Smooth muscle cell (in vitro differentiated cells): ENCODE measurements around the gene PHETA1. TPM values are rescaled to one million over a fixed set of nuclear protein-coding genes. Genes with fewer than 3 reads are reported as not detected.
"Not testable (repeated sequence)": the region's sequence is repeated elsewhere in the genome, so short reads cannot be mapped to it uniquely, and the experiment has no call there.

Experiments used
- DNase-seq: peaks from one replicate; lab custom pipeline; 2025; ENCODE audit not compliant: unreplicated experiment; lab: John Stamatoyannopoulos, UW
- H2AFZ ChIP-seq: fragments of 200-600 bp; sonication (generic); 2 replicates; pipeline ENCODE4 v1.6.0; 2016; ENCODE audit warnings: antibody characterized with exemption, low read depth, mild to moderate bottlenecking
- H3F3A ChIP-seq: fragments of 200-600 bp; sonication (generic); 2 replicates; pipeline ENCODE4 v1.6.0; 2017; ENCODE audit warnings: antibody characterized with exemption, low read depth
- H3K27ac ChIP-seq: fragments of 200-600 bp; sonication (generic); 2 replicates; pipeline ENCODE4 v1.5.1; 2016; ENCODE audit warnings: low read depth, mild to moderate bottlenecking
- H3K27me3 ChIP-seq: fragments of 200-600 bp; sonication (generic); 2 replicates; pipeline ENCODE4 v1.6.1; 2016; ENCODE audit warnings: low read depth, mild to moderate bottlenecking
- H3K36me3 ChIP-seq: fragments of 200-600 bp; sonication (generic); 2 replicates; pipeline ENCODE4 v1.5.1; 2016; ENCODE audit warnings: low read depth
- H3K4me1 ChIP-seq: fragments of 200-600 bp; sonication (generic); 2 replicates; pipeline ENCODE4 v1.5.1; 2016; ENCODE audit warnings: low read depth
- H3K4me2 ChIP-seq: fragments of 200-600 bp; sonication (generic); 2 replicates; pipeline ENCODE4 v1.6.0; 2016; ENCODE audit warnings: mild to moderate bottlenecking
- H3K4me3 ChIP-seq: fragments of 200-600 bp; sonication (generic); 2 replicates; pipeline ENCODE4 v1.5.1; 2016; ENCODE audit warnings: mild to moderate bottlenecking
- H3K79me2 ChIP-seq: fragments of 200-600 bp; sonication (generic); 2 replicates; pipeline ENCODE4 v1.6.0; 2016; ENCODE audit warnings: low read depth, mild to moderate bottlenecking
- H3K9ac ChIP-seq: fragments of 200-600 bp; sonication (generic); 2 replicates; pipeline ENCODE4 v1.6.0; 2016; ENCODE audit warnings: low read depth
- H3K9me3 ChIP-seq: fragments of 200-600 bp; sonication (generic); replicated peaks from 2 replicates; pipeline ENCODE4 v1.5.1; 2016; ENCODE audit warnings: low read depth
- H4K20me1 ChIP-seq: fragments of 200-600 bp; sonication (generic); 2 replicates; pipeline ENCODE4 v1.6.0; 2016; ENCODE audit warnings: low read depth
- CTCF ChIP-seq: fragments of 200-600 bp; sonication (generic); IDR thresholded peaks from 2 replicates; pipeline ENCODE4 v1.5.1; 2017; ENCODE audit warnings: borderline replicate concordance, mild to moderate bottlenecking, antibody characterized with exemption; ENCODE audit not compliant: insufficient read depth, poor library complexity, severe bottlenecking
- WGBS: methylation state at CpG from one replicate; pipeline ENCODE4 v1.1.7; 2016; ENCODE audit warnings: low lambda C conversion rate; 5-methylcytosine and 5-hydroxymethylcytosine counted together
- polyA plus RNA-seq: library from polyadenylated mRNA; unstranded; fragments of >200 nt; fragmentation: Nextera tagmentation; extraction: Ambion mirVana; gene quantifications from 2 replicates; pipeline ENCODE4 v1.2.1, GENCODE V29; 2016
- total RNA-seq: library from RNA; depleted of rRNA; stranded (reverse); fragments of >200 nt; gene quantifications from 2 replicates; pipeline ENCODE4 v1.2.3, GENCODE V29; 2014

PHETA1 gene
- total and polyA plus RNA-seq, 2 experiments from 2014 or later = 2.9 to 9.3 TPM

- no peak for DNase-seq
- no peak overlapping the region for H3K27ac ChIP-seq
- H3K9ac ChIP-seq = no peak overlapping the region
- H3K4me1 ChIP-seq = no peaks in the 10 kb centered on the region
- no peaks in the 10 kb centered on the region for H4K20me1 ChIP-seq
- no peaks in the 10 kb centered on the region for H3F3A ChIP-seq
- no peaks in the 10 kb centered on the region for H3K36me3 ChIP-seq
- H3K9me3 ChIP-seq = no peaks in the 10 kb centered on the region
- WGBS = 80% methylated on average over 1 of the region's 1 CpG
- no peak overlapping the region for H3K4me3 ChIP-seq
- no peak overlapping the region for H2AFZ ChIP-seq
- TF ChIP-seq CTCF = no peak
- no peaks in the 10 kb centered on the region for H3K27me3 ChIP-seq
- H3K4me2 ChIP-seq = no peak overlapping the region
- no peaks in the 10 kb centered on the region for H3K79me2 ChIP-seq
Measured at GRCh38 chr12:111340231-111340630, 28.7 kb downstream of the PHETA1 start.

- no peak for DNase-seq
- H3K36me3 ChIP-seq = no peaks in the 10 kb centered on the region
- no peaks in the 10 kb centered on the region for H3K27me3 ChIP-seq
- H3K4me2 ChIP-seq = no peak overlapping the region
- H4K20me1 ChIP-seq = no peaks in the 10 kb centered on the region
- no peaks in the 10 kb centered on the region for H3K79me2 ChIP-seq
- TF ChIP-seq CTCF = no peak
- no peak overlapping the region for H2AFZ ChIP-seq
- no peaks in the 10 kb centered on the region for H3F3A ChIP-seq
- H3K9me3 ChIP-seq = no peaks in the 10 kb centered on the region
- no peak overlapping the region for H3K9ac ChIP-seq
- H3K4me3 ChIP-seq = no peak overlapping the region
- no peak overlapping the region for H3K27ac ChIP-seq
- WGBS = 74% methylated on average over 7 of the region's 7 CpGs
- no peaks in the 10 kb centered on the region for H3K4me1 ChIP-seq
Measured at GRCh38 chr12:111339321-111339938, 29.5 kb downstream of the PHETA1 start.

GRCh38 chr12:111338096-111338495 lies 30.8 kb downstream of the PHETA1 start:
- no peaks in the 10 kb centered on the region for H3K9me3 ChIP-seq
- no peaks in the 10 kb centered on the region for H3K27me3 ChIP-seq
- no peak for TF ChIP-seq CTCF
- no peaks in the 10 kb centered on the region for H3F3A ChIP-seq
- WGBS = 83% methylated on average over 12 of the region's 12 CpGs
- no peaks in the 10 kb centered on the region for H3K36me3 ChIP-seq
- H3K79me2 ChIP-seq = no peaks in the 10 kb centered on the region
- no peak overlapping the region for H3K9ac ChIP-seq
- H3K27ac ChIP-seq = no peak overlapping the region
- H4K20me1 ChIP-seq = no peaks in the 10 kb centered on the region
- no peak for DNase-seq
- H3K4me3 ChIP-seq = no peak overlapping the region
- no peak overlapping the region for H3K4me2 ChIP-seq
- H3K4me1 ChIP-seq = no peaks in the 10 kb centered on the region
- H2AFZ ChIP-seq = no peak overlapping the region

- no peak overlapping the region for H3K4me3 ChIP-seq
- H3K27ac ChIP-seq = no peak overlapping the region
- no peaks in the 10 kb centered on the region for H3K4me1 ChIP-seq
- no peaks in the 10 kb centered on the region for H3K27me3 ChIP-seq
- DNase-seq = no peak
- H3K9me3 ChIP-seq = no peaks in the 10 kb centered on the region
- H2AFZ ChIP-seq = no peak overlapping the region
- H4K20me1 ChIP-seq = no peaks in the 10 kb centered on the region
- H3F3A ChIP-seq = no peaks in the 10 kb centered on the region
- no peak overlapping the region for H3K9ac ChIP-seq
- H3K79me2 ChIP-seq = no peaks in the 10 kb centered on the region
- WGBS = 90% methylated on average over 5 of the region's 5 CpGs
- H3K4me2 ChIP-seq = no peak overlapping the region
- no peak for TF ChIP-seq CTCF
- no peaks in the 10 kb centered on the region for H3K36me3 ChIP-seq
Measured at GRCh38 chr12:111337371-111337770, 31.5 kb downstream of the PHETA1 start.

GRCh38 chr12:111336411-111336810 lies 32.5 kb downstream of the PHETA1 start:
- not testable (repeated sequence) for H3K36me3 ChIP-seq, H3K4me3 ChIP-seq, H3K27me3 ChIP-seq, H2AFZ ChIP-seq, H4K20me1 ChIP-seq, H3K4me2 ChIP-seq, H3F3A ChIP-seq, DNase-seq, H3K27ac ChIP-seq, H3K4me1 ChIP-seq, H3K9me3 ChIP-seq, H3K9ac ChIP-seq, H3K79me2 ChIP-seq
- 95% methylated on average over 6 of the region's 6 CpGs for WGBS
